GM21367 (cell line): ENCODE results near the gene NCKAP5.

ENCODE experiments used
- ATAC-seq: cut with Tn5 transposase; IDR thresholded peaks from one replicate; pipeline ENCODE4 v1.9.1; 2021; ENCODE audit not compliant: unreplicated experiment

Gene NCKAP5

DNA sequence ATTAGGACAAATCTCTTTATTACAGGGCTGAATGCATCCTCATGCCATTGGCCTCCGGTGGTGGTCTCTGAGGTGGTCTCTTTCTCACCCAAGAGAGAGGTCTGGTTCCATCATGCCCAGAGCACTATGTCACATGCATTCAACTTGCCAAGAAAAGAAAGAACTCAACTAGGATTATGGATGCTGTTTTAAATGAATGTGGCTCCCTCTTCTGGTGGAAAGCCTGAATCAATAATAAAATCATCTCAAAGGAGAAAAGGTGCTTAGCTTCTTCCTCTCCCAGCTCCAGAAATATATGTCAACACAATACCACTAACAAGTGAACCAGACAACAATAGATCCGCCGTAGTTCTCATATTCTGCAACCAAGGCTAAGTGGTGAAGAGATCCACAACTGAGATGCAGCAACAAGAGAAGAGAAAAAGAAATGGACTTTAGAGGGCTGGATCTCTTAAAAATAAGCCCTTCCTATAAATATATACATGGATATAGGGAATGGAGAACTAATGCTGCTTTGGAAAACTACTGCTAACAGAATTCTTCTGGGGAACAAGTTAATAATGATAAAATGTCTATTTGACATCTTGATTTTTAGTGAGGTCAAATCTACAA is 396.8 kb downstream of the NCKAP5 start:
- peak; percentile 62 for ATAC-seq

DNA sequence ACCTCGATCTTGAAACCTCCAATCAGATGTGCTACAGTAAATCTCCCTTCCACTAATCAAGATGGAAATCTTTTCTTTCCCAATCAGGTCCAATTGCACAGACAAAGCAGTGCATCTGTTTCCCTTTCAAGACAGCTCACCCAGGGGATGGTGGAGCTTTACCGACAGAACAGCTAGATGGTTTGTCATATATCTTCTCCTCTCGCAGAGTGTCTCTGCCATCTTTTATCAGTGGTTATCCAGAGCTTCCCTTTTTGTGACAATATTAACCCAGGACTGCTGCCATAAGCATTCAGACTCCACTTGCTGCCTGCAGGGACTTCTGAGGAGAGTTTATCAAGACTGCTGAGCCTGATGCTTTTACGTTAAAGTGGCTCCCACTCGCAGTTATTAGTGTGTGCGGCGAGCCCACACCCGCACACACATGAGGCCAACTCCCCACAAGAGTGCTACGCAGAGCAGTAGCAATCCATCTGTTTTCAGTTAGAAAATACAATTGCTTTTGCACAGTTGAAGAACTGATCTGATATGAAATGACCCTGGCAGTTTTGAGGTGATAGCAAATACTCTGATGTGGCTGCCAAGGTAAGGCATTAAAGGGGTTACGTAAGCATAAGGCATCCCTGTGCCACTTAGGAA is 398.9 kb downstream of the NCKAP5 start:
- ATAC-seq, result no peak

DNA sequence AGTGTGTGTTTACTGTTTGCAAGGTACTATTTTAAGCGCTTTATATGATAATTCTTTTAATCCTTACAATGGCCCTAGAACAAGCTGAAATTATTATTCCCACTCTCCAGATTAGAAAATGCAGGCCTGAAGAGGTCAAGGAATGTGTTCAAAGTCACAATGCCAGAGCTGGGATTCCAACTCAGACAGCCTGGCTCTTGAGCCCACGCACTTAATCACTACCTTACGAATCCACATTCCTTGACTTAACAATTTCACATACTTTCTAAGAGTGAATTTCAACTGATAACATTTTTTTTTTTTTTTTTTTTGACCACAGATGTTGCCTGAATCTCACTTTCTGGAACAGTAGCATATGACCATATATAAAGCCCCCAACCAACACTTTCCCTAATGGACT is 400.3 kb downstream of the NCKAP5 start:
- ATAC-seq, result no peak

DNA sequence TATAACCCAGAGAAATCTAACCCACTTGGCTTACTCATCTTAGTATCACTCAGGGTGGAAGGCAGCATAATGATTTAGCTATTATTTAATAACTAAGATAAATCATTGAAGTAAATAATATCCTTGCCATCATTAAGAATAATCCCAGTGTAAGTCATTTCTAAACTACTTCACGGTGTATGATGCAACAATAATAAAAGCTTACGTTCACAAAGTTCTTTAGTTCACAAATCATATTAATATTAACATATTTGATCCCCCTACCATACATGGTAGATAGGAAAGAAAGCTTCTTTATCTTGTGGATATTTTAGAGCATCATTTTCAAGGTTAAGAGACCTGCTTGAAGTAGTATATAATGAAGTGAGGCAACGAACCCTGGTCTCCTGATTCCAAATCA is 401.0 kb downstream of the NCKAP5 start:
- ATAC-seq, result no peak

DNA sequence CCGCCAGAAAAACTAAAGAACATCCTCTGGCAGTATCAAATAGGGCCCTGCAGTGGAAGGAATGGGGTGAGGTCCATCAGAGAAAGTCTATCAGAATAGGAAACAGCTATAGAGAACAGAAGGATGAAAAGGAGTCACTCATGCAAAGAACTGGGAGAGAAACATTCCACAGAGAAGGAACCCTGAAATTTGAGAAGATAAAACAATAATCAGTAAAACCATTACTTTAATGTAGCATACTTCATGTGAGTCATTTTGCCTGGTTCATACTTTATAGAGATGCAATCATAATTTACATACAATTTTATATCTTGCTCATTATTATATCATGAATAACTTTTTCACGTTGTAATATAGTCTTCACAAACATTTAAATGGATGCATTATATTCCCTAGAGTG is 402.2 kb downstream of the NCKAP5 start:
- ATAC-seq, result no peak

DNA sequence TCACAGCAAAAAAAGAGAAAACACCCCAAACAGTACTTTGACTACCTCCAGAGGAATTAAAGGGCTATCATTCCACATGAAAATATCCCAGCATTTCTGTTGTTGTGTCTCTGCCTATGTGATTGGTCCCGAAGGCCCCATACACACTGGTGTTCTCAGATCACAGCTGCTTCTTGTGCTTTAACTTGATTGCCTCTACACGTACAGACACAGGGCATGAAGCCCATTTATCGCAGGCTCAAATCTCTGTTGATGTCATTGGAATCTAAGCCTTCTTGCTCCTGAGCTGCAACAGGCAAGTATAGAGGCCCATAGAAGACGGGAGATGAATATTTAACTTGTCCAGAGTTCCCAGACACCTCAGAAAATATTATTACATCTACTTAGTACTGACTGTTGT is 405.2 kb downstream of the NCKAP5 start:
- no peak for ATAC-seq

DNA sequence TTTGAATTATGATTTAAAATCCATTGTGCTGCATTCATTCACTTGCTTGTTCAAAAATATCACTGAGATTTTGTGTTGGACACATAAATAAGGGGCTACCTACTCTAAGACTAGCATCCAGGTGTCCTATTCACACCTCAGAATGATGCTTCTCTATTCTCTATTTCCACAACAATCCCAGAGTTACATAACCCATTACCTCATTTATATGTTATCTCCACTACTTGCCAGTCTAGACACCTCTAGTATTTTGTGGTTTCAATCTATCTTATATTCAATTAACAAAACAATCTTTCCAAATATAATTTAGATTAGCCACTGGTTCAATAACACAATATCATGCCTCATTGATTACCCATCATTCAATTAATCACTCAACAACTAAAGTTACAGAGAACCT is 409.8 kb downstream of the NCKAP5 start:
- no peak for ATAC-seq

DNA sequence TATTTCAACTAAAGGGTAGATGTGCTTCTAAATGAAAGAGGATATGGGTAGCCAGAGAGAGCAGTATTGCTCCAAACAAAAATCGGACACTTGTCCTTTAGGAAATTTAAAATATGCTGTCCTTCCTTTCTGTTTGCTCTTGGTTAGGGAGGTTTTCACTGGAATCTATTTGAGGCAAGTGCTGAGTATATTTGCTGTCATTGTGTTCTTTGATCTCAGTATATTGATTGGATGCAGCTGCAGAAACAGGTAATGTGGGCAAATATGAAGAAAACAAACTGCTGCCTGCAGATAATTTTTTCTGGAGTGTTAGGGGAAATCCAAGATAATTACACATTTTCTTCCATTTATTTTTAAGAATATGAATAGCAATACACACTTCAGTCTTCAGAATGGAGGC is 410.2 kb downstream of the NCKAP5 start:
- ATAC-seq, result no peak

DNA sequence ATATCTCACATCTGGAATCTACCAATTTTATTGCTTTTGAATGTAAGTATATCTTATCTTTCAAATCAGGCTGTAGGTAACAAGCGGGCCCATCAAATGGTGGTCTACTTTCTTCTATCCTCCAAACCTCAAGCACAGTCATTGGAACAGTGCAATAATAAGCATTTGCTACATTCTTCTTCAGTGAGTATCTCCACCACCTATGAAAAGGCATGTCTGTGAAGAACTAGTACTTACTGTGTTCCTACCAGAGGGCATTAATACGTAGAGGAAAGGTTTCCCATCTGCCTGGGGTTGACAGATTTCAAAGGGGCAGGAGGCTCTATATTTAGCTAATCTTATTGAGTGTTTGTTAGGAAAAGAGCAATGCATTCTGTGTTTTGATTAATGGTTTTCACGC is 411.1 kb downstream of the NCKAP5 start:
- ATAC-seq, result no peak

DNA sequence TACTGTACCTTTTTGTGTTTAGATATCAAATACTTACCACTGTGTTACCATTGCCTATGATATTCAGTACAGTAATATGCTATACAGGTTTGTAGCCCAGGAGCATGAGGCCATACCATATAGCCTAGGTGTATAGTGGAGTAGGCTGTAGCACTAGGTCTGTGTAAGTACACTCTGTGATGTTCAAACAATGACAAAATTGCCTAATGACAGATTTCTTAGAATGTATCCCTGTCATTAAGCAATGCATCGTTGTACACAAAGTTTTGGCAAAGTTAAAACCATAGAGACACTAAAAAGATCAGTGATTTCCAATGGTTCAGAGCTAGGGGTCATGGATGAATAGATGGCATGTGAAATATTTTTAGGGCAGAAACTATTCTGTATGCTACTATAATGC is 415.5 kb downstream of the NCKAP5 start:
- no peak for ATAC-seq

DNA sequence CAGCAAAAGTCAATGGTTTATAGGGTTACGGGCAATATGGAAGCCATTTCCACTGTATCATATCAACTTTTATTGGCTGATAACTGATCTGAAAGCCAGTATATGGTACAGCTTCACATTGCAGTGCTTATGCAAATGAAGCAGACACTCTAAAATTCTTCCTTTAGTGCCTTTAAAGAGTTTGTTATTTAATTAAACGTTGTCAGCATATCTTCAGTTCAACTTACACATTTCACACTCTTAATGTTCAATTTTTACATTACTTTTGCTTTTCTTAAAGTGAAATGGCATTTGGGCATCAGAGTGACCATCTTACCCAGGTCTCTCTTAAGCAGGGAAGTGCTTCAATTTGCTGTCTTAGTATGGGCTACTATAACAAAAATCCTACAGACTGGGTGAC is 420.1 kb downstream of the NCKAP5 start:
- ATAC-seq, result no peak

DNA sequence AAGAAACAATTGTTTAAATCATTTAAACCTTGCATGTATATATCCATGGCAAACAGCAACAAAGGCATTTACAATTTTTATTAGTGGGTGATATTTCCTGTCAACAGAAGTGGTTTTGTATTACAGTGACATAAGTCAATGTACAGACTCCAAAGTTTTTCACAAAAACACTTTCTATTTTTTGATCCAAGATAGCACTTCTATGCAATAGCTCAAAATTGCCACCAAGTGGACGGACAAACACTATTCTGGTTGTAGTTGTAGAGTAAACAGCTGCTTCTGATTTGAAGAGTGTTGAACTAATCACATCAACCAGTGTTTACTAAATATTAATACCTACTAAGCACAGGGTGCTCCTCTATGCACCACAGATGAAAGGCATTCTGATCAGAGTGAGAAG is 421.4 kb downstream of the NCKAP5 start:
- ATAC-seq, result no peak

DNA sequence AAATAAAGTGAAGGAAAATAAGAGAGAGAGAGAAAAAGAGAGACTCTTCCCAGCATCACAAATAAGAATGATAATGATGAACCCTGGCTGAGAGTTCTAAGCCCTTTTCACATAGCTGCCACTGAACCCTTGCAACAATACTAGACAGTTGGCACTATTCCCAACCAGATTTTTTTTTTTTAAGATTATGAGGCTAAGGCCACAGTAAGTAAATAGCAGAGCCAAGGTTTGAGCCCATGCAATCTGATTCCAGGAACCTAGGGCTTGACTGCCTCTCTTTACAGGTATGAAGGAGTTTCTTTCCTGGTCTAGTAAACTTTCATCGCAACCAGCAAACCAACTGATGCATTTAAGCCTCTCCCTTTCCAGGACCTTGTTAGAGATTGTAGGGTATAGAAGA is 424.6 kb downstream of the NCKAP5 start:
- ATAC-seq, result no peak

DNA sequence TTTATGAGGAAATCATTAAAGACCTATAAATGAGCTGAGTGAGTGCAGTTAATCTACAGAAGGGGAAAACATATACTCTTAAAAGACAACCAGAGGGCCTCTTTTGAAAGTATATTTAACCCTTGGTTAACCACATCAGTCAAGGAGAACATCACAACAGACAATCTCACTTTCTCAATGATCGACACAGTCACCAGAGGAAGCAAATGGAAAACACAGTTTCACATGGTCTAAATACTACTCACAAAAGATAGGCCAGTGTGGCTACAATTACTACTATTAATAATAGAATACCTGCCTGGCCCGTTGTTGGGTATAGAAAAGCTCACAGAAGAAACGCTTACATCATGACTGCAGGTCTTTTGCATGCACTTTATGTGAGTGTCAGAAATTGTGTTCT is 426.2 kb downstream of the NCKAP5 start:
- no peak for ATAC-seq

DNA sequence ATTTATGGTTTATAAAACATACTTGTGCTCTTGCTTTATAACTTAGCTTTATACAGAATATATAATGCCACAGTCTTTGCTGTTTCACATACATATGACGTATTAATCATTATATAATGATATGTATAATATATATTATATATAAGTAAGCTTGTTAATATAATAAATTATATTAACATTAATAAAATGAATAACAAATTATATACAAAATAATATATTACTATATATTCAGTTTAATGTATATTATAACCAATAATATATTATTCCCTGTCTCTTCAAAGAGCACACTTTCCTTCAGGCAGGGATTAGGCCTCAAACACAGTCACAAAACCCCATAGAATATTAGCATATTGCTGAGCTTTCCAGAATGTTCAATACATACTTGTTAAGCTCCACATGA is 427.6 kb downstream of the NCKAP5 start:
- no peak for ATAC-seq

DNA sequence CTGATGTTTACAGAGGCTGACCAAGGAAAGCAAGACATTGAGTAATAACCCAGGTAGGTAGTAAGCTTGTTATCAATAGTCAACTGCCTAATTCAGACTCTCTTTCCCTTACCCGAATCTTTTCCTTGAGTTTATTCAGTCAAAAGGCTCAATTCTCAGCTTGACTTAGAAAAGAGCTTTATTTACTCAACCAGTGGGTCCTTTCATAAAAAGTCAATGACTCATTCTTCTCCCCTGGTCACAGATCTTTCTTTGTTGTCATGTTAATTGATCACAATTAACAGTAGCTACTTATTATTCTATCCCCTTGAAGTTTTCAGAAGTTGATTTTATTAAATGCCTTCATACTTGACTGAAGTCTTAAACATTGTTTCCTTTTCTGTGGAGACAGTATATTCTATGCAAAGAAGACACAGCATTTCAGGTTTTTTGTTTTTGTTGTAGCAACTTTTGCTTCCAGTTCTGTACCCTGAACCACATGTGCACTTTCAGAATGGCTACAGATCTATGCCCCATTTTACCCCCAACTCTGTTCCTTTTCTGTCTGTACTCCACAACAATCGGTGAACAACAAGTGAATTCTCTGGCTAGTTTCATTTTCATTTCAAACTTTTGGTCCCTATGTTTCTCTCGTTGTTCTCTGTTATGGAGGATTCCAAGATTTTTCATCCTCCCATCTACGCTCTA is 428.3 kb downstream of the NCKAP5 start:
- ATAC-seq, result no peak

DNA sequence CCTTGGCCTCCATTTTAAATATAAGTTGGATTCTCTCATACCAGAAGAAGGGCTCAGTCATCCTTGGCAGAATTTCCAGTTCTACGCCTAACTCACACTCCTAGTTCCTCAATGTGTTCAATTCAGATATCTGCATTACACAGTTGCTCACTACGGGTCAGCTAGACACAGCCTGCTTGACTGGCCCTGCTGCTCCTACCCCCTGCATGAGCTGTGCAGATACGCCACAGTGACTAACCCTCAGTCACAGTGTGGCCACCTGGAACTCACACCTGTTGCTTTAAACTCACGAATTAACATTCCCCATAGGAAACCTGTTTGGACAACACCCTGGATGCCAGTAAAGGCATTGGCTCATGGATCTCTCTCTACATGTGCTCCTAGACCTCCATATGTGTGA is 429.6 kb downstream of the NCKAP5 start:
- ATAC-seq, result no peak

DNA sequence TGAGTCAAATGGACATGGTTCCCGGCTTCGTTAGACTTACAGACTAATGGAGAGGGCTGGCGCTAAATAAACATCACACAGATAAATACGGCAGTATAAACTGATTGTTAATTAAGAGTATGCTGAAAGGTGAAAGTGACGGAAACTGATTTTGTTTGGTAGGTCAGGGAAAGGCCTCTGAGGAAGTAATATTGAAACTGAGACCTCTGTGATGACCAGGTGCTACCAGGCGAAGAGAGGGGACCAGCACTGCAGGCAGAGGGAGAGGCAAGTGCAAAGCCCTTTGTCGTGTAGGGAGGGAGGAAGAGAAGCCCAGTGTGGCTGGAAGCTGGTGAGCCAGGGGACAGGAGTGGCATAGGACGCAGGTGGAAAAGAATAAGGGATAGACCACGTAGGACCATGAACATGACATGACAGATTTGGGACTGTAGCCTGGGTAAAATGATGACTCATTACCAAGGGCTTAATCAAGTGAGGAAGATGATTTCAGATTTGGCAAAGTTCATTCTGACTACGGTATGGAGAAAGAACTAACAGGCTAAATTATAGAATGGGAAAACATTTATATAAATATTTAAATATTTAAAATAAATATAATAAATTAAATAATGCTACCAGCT is 433.1 kb downstream of the NCKAP5 start:
- no peak for ATAC-seq

DNA sequence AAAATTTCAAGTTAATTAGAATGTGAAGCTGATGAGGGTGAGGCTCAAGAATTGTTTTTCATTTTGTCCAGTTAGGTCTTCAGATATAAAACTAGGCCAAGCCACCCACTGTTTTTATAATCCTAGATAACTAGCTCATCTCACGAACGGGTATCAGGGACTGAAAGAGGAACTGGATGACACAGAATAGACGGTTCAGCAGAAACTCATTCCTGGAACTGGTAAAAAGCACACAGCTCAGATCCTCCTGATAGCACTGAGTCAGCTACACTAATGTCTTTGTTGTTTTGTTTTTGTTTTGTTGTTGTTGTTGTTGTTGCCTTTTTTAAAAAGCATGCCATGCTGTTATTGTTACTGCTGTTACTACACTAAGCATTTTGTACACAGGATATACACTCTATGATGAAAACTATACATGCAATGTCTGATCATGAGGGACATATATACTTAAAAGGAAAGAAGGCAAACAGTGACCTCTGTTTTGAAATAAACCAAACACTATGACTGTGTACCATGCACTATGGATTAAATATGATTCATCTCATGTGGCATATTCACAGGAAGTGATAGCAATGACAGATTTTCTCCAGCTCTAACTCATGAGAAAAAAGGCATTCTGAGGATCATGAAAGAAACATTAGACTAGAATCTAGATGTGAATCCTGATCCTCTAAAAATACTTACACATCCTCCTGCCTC is 437.6 kb downstream of the NCKAP5 start:
- no peak for ATAC-seq

DNA sequence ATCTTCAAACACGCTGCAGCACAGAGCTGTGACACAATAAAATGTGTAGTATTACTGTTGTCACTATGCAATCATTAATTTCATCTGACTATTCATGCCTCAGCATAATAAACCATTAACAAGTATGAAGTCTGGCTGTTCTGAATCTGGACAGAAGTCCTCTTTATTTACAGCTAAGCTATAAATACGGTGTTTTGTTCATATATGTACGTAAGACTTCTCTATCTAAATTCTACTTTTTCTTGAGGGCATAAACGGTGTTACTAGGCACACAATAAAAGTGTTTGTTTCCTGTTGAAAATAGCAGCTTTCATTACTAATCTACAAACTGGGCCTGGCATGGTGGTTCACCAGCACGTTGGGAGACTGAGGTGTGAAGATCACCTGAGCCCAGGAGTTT is 443.8 kb downstream of the NCKAP5 start:
- no peak for ATAC-seq

DNA sequence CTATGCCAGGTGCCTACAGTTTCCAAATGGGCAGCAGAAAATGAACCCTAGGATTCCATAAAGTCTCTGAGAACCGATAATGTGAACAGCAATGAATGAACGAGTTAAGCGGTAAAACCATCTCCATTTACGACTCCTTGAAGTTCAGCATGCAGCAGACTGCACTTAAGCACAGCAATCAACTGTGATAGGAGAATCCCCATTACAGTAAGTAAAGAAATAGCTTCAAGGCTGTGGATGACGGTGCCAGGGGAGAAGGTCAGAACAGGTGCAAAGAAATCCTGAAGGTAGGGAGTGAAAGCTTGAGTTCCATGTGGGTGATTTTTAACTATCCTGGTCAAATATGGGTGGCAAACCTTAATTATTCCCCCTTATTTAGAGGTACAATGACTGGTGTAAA is 444.4 kb downstream of the NCKAP5 start:
- no peak for ATAC-seq

DNA sequence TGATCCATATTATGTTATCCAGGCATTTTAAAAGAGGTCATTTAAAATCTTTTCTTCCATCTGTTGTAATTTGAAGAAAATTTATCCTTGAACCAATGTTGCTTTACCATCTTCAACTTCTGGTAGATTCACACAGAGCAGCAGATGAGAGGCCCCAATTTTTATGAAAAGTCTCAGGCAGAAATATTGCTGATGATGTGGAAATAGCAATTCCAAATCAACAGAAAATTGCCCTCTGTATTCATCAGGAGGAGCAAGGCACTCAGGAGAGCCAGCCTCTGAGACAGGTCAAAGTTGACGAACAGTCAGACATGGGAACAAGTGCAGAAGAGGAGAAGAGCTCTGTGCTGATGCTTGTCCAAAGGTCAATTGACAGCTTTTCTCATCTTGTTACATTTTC is 444.9 kb downstream of the NCKAP5 start:
- no peak for ATAC-seq
